GM12865 (cell line): ENCODE results near the gene KISS1R.

Experiments
- DNase-seq: peaks from one replicate; pipeline ENCODE4 v3.0.0; 2010; ENCODE audit warnings: low read depth
- H3K4me3 ChIP-seq: 2 replicates; pipeline ENCODE4 v1.5.1; 2011; ENCODE audit warnings: mild to moderate bottlenecking, low read depth, low read length, control low read depth
- CTCF ChIP-seq: IDR thresholded peaks from 2 replicates; pipeline ENCODE4 v1.5.1; 2011; ENCODE audit warnings: low read length, control low read depth, low read depth, inconsistent platforms; ENCODE audit not compliant: insufficient read depth; ENCODE audit errors: missing control alignments

Gene KISS1R

GRCh38 chr19:919199-920050 is 2.3 kb downstream of the KISS1R start:
- peak overlapping the region; percentile 53 for H3K4me3 ChIP-seq
- TF ChIP-seq CTCF: no peak

GRCh38 chr19:920051-920864 is 3.1 kb downstream of the KISS1R start:
- H3K4me3 ChIP-seq: peak overlapping the region; percentile 53
- peak; percentile 74 for DNase-seq
- no peak for TF ChIP-seq CTCF

More at GRCh38 chr19:919199-920050, 2.3 kb downstream of the KISS1R start:
- DNase-seq: peak; percentile 46

GRCh38 chr19:924553-925086 is 7.5 kb downstream of the KISS1R start:
- H3K4me3 ChIP-seq: peak overlapping the region; percentile 87
- TF ChIP-seq CTCF: no peak
- peak; percentile 88 for DNase-seq

GRCh38 chr19:925087-925525 is 8.0 kb downstream of the KISS1R start:
- DNase-seq: peak; percentile 87

GRCh38 chr19:925526-926322 is 8.6 kb downstream of the KISS1R start, which contains the start of gene ARID3A:
TSS of gene ARID3A (plus strand) at chr19:926035. CDS start at chr19:929529, 3,494 bp downstream.
- no peak for TF ChIP-seq CTCF
- peak; percentile 95 for DNase-seq

More at GRCh38 chr19:925087-925525, 8.0 kb downstream of the KISS1R start:
- peak overlapping the region; percentile 87 for H3K4me3 ChIP-seq
- TF ChIP-seq CTCF: no peak

GRCh38 chr19:926323-926588 is 9.1 kb downstream of the KISS1R start:
- peak overlapping the region; percentile 87 for H3K4me3 ChIP-seq
- no peak for DNase-seq
- TF ChIP-seq CTCF: no peak

More at GRCh38 chr19:925526-926322, 8.6 kb downstream of the KISS1R start, which contains the start of gene ARID3A:
- H3K4me3 ChIP-seq: peak within 1 kb of the TSS; percentile 87
